ENCODE data around the gene ENPEP.
"Not testable (repeated sequence)": the region's sequence is repeated elsewhere in the genome, so short reads cannot be mapped to it uniquely, and the experiment has no call there.

The ENPEP gene

GRCh38 chr4:110484767-110485166 is 8.8 kb downstream of the ENPEP start:
- DNase-seq, result no peak

GRCh38 chr4:110485452-110485851 is 9.5 kb downstream of the ENPEP start:
- DNase-seq, result no peak

- DNase-seq, result no peak
Measured at GRCh38 chr4:110486256-110486655, 10.3 kb downstream of the ENPEP start.

GRCh38 chr4:110486850-110487249 is 10.9 kb downstream of the ENPEP start:
- not testable (repeated sequence) for DNase-seq

- DNase-seq, result no peak
Measured at GRCh38 chr4:110487873-110488272, 11.9 kb downstream of the ENPEP start.

- DNase-seq, result no peak
Measured at GRCh38 chr4:110489901-110490508, 14.1 kb downstream of the ENPEP start.

- DNase-seq, result no peak
Measured at GRCh38 chr4:110492522-110492921, 16.6 kb downstream of the ENPEP start.

GRCh38 chr4:110493520-110493919 is 17.6 kb downstream of the ENPEP start:
- DNase-seq, result no peak

GRCh38 chr4:110498420-110498819 is 22.5 kb downstream of the ENPEP start:
- DNase-seq, result no peak

- no peak for DNase-seq
Measured at GRCh38 chr4:110499126-110499525, 23.2 kb downstream of the ENPEP start.

GRCh38 chr4:110501826-110502225 is 25.9 kb downstream of the ENPEP start:
- no peak for DNase-seq

- DNase-seq, result no peak
Measured at GRCh38 chr4:110503270-110504083, 27.5 kb downstream of the ENPEP start.

GRCh38 chr4:110504084-110504435 is 28.1 kb downstream of the ENPEP start:
- DNase-seq, result no peak

GRCh38 chr4:110505440-110505839 is 29.5 kb downstream of the ENPEP start:
- DNase-seq, result no peak

GRCh38 chr4:110508827-110509710 is 33.1 kb downstream of the ENPEP start:
- no peak for DNase-seq

- DNase-seq, result no peak
Measured at GRCh38 chr4:110510277-110510676, 34.3 kb downstream of the ENPEP start.

GRCh38 chr4:110510955-110511544 is 35.1 kb downstream of the ENPEP start:
- peak; percentile 50 for DNase-seq

GRCh38 chr4:110512901-110513300 is 36.9 kb downstream of the ENPEP start:
- no peak for DNase-seq

- no peak for DNase-seq
Measured at GRCh38 chr4:110514889-110515479, 39.0 kb downstream of the ENPEP start.

- no peak for DNase-seq
Measured at GRCh38 chr4:110515676-110516075, 39.7 kb downstream of the ENPEP start.

- peak; percentile 61 for DNase-seq
Measured at GRCh38 chr4:110516106-110516922, 40.4 kb downstream of the ENPEP start.

Data from NCI-H1417 treated with DMSO at 0.1 percent for 48 hours (cell line).